ENCODE measurements around the gene SMARCA4.

The SMARCA4 gene

DNA sequence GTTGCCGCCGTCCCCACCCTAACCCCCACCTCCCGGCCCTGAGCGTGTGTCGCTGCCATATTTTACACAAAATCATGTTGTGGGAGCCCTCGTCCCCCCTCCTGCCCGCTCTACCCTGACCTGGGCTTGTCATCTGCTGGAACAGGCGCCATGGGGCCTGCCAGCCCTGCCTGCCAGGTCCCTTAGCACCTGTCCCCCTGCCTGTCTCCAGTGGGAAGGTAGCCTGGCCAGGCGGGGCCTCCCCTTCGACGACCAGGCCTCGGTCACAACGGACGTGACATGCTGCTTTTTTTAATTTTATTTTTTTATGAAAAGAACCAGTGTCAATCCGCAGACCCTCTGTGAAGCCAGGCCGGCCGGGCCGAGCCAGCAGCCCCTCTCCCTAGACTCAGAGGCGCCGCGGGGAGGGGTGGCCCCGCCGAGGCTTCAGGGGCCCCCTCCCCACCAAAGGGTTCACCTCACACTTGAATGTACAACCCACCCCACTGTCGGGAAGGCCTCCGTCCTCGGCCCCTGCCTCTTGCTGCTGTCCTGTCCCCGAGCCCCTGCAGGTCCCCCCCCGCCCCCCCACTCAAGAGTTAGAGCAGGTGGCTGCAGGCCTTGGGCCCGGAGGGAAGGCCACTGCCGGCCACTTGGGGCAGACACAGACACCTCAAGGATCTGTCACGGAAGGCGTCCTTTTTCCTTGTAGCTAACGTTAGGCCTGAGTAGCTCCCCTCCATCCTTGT is 38.8 kb upstream of the SMARCA4 start:
- TF ChIP-seq, protein P1, sequence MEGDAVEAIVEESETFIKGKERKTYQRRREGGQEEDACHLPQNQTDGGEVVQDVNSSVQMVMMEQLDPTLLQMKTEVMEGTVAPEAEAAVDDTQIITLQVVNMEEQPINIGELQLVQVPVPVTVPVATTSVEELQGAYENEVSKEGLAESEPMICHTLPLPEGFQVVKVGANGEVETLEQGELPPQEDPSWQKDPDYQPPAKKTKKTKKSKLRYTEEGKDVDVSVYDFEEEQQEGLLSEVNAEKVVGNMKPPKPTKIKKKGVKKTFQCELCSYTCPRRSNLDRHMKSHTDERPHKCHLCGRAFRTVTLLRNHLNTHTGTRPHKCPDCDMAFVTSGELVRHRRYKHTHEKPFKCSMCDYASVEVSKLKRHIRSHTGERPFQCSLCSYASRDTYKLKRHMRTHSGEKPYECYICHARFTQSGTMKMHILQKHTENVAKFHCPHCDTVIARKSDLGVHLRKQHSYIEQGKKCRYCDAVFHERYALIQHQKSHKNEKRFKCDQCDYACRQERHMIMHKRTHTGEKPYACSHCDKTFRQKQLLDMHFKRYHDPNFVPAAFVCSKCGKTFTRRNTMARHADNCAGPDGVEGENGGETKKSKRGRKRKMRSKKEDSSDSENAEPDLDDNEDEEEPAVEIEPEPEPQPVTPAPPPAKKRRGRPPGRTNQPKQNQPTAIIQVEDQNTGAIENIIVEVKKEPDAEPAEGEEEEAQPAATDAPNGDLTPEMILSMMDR (IDR thresholded peaks at IDR 0.05; ENCODE audit: low read depth, low read length): no peak
- H3K36me3 ChIP-seq: peaks cover 41% of the 10 kb centered on the region
- H3K9me3 ChIP-seq: no peaks in the 10 kb centered on the region
- no peak overlapping the region for H3K4me3 ChIP-seq (ENCODE audit: low read depth, low read length)
- no peaks in the 10 kb centered on the region for H3K4me1 ChIP-seq
- no peak for DNase-seq
- no peaks in the 10 kb centered on the region for H3K27me3 ChIP-seq

DNA sequence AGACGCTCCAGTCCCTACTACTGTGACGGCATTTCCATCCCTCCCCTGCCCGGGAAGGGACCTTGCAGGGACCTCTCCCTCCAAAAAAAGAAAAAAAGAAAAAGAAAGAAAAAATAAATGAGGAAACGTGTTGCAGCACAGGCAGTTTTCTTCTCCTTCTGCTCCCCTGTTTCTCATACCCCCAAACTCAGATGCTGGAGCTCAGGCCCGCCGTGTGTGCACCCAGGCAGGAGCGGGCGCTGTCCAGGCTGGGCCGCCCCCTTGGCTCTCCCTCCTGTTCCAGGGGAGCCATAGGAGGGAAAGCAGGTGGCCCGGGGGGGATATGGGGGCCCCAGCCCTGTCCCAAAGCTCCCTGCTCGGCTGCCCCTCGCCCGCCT is 38.2 kb upstream of the SMARCA4 start:
- Histone ChIP-seq H3K9me3 (no peaks in the 10 kb centered on the region), H3K4me1 (no peaks in the 10 kb centered on the region), H3K27me3 (no peaks in the 10 kb centered on the region), H3K36me3 (peaks cover 41% of the 10 kb centered on the region), H3K4me3 (ENCODE audit: low read depth, low read length) (no peak overlapping the region)
- TF ChIP-seq, protein P1 (IDR thresholded peaks at IDR 0.05; ENCODE audit: low read depth, low read length): no peak
- DNase-seq: no peak

DNA sequence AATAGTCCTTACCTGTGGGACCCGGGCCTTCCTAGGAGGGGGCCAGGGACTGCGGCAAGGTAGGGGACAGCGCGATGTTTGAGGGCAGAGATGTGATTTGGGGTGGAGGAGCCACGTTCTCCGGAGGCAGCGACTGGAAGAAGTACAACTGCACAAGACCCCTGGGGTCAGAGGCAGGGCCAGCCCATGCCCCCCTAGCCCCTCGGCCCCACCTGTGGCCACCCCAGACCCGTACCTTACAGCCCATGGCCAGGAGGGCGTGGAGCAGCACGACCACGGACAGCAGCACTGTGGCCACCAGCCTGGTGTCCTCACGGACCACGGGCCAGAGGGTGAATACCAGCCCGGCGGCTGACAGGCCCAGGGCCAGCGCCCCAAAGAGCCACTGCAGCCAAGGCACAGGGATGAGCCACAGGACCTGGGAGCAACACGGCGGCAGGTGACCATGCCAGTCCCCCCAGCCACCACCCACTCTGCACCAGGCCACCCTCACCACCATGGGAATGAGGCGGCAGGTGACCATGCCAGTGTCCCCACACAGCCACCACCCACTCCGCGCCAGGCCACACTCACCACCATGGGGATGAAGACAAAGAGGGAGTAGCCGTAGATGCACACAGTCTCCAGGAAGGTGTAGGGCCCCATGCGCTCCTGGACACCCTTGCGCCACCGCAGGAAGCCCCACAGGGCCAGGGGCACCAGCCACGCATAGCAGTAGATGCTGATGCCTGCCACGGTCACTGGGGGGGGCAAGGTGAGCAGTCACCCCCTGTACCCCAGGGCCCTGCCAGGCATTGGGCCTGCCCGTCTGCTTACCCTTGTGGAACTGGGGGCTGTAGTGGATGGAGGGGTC is 37.3 kb upstream of the SMARCA4 start:
- H3K27me3 ChIP-seq: no peaks in the 10 kb centered on the region
- H3K9me3 ChIP-seq: no peaks in the 10 kb centered on the region
- DNase-seq: no peak
- no peak overlapping the region for H3K4me3 ChIP-seq (ENCODE audit: low read depth, low read length)
- H3K36me3 ChIP-seq: peaks cover 41% of the 10 kb centered on the region
- no peaks in the 10 kb centered on the region for H3K4me1 ChIP-seq
- TF ChIP-seq, protein P1 (IDR thresholded peaks at IDR 0.05; ENCODE audit: low read depth, low read length): no peak

DNA sequence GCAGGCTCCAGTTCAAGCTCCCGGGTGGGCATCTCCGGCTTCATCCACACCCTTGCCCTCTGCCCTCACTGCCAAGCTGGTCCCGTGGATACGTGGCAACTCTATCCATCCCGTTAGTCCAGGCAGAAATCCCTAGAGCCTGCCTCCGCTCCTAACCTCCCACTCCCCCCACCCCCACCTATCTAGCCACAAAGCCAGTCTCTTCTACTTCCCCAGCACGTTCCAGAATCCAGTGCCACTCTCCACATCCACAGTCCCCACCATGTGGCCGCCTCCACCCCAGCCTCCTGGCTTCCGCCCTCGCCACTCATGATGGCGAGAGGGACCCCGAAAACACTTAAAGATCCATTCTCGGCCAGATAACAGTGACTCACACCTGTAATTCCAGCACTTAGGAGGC is 36.2 kb upstream of the SMARCA4 start:
- no peak overlapping the region for H3K4me3 ChIP-seq (ENCODE audit: low read depth, low read length)
- no peak for DNase-seq
- H3K9me3 ChIP-seq: no peaks in the 10 kb centered on the region
- no peaks in the 10 kb centered on the region for H3K4me1 ChIP-seq
- peaks cover 37% of the 10 kb centered on the region for H3K36me3 ChIP-seq
- TF ChIP-seq, protein P1 (IDR thresholded peaks at IDR 0.05; ENCODE audit: low read depth, low read length): no peak
- H3K27me3 ChIP-seq: no peaks in the 10 kb centered on the region

DNA sequence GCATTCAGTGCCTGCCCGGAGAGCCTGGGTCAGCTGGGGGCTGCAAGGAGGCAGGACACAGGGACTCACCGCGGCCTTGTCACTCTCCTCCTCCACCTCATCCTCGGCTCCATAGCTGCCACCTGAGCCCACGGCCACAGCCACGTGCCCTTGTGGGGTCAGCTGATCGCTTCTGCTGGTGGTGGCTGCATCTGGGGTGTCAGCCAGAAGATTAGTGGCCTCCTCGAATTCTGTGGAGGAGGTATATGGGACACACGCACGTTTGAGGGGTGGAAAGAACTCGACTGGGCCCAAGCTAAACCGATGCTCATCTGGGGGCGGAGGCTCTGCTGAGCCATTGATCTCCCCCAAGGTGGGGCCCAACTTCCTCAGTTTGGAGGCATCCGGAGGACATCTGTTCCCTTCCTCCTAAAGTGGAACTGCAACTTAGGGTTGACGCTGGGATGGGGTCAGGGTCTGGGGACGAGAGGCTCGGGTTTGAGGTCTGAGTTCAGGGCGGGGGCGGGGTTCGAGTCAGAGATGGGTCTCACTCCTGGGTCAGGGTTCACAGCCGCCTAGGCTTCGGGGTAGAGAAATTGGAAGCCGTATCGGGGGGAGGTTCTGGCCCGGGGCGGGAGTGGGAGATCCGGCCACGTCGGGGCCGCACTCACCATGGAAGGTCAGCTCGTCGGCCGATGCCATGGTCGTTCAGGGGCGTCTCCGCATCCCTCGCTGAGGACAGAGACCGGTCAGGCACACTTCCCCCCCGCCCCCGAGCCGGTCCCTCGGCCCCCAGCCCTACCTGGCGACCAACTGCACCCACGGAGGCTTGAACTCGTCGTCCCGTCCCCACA is 32.9 kb upstream of the SMARCA4 start:
- no peak for DNase-seq
- H3K4me3 ChIP-seq (ENCODE audit: low read depth, low read length): peak overlapping the region; percentile 88
- H3K36me3 ChIP-seq: peaks cover 26% of the 10 kb centered on the region
- H3K9me3 ChIP-seq: no peaks in the 10 kb centered on the region
- TF ChIP-seq, protein P1 (IDR thresholded peaks at IDR 0.05; ENCODE audit: low read depth, low read length): no peak
- no peaks in the 10 kb centered on the region for H3K27me3 ChIP-seq
- H3K4me1 ChIP-seq: no peaks in the 10 kb centered on the region

Measured in BE2C (cell line).